ENCODE results near the gene ATP1A1. TPM values are rescaled to one million over a fixed set of nuclear protein-coding genes. Genes with fewer than 3 reads are reported as not detected.

The ATP1A1 gene
- total RNA-seq, 1 donor from 2014 or later, result 261 TPM

DNA sequence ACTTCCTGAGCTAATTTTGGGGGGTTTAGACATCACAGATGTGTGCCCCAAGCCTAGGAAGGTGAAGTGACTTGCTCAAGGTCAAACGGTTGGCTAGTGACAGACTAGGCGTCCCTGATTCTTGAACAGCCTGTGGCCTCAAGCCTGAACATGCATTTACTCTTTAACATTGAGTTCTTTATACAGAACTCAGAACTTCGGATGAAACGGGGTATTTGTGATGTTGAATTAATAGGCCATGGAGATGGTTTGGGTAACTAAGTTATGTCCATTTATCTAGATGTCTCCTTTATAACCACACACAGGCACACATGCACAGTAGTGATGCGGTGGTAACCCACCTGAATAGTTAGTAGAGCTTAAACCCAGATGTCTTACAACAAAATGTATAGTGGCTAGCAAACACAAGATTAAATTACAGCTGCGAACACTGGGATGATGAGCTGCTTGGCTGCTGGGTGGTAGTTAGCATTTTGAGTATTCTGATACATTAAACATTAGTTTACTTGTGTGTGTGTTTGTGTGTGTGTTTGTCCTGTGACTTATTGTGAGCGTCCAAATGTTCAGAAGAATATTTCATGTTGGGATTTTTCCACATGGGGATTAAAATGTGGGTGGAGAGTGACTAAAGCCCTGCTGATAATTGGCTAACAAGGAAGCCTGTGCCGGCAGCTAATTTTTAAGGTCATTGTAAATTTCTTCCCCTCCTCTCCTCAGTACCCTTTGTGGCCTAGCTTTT lies 2.3 kb downstream of the ATP1A1 start:
- peak overlapping the region; percentile 92 for H3K4me3 ChIP-seq (ENCODE audit: low read depth, low read length)
- no peak for DNase-seq (ENCODE audit: low read depth)
- no peak for TF ChIP-seq CTCF (conservative IDR thresholded peaks at IDR 0.05; ENCODE audit: low read depth, low read length)

DNA sequence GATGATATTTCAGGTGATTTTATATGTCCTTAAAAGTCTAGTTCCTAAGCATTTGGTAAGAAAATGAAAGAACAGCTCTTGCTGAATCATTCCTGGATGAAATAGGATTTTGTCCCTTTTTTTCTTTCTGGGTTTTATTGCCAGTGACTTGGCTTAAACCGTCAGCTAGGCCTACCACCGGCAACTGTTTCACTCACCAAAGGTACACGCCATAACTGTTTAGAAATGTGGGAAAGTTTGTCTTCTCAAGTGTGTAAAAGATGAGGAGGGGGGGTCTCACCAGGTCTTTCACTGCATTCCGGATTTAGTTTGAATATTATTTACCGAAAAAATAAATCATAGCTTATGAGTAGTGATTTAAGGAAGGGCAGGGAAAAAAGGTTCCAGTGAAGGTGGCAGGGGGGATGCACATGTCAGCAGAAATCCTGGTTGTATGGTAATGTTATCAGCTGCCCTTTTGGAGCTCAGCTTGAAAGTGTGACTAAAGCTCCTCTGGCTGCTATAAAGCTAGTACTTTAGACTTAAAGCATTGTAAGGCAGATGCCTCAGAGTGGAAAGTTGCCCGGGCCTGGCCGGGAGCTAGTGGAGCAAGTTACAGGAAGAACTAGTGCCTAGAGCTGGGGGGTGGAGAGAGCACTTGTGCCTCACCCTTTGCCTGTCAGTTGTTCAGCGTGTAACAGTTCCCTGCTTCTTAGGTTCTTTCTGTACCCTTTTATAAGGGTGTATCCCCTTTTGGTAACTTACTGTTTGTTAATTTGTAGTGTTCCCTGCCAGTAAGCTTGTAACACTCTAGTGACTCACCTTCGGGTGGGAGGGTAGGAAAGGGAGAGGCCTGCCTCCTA lies 3.1 kb downstream of the ATP1A1 start:
- H3K4me3 ChIP-seq (ENCODE audit: low read depth, low read length), result peak overlapping the region; percentile 92
- DNase-seq (ENCODE audit: low read depth), result peak; percentile 79
- TF ChIP-seq CTCF (conservative IDR thresholded peaks at IDR 0.05; ENCODE audit: low read depth, low read length), result no peak

DNA sequence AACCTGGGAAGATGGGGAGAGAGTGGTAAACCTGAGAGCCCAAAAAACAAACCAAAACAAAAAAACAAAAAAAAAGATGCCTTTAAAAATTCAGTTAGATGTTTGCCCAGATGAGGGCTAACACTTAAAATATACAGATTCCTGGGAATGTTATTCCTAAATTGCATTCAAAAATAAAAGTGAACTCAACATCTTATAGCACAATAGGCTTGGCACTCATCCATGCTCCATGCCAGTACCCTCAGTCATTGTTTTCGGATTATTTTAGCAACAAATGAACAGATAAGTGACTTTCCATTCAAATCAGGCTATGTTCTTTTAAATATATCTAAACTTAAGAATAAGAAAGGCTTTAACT lies 3.7 kb downstream of the ATP1A1 start:
- DNase-seq (ENCODE audit: low read depth), result no peak
- H3K4me3 ChIP-seq (ENCODE audit: low read depth, low read length), result peak overlapping the region; percentile 92
- no peak for TF ChIP-seq CTCF (conservative IDR thresholded peaks at IDR 0.05; ENCODE audit: low read depth, low read length)

GRCh38 chr1:116377541-116378529 lies 4.8 kb downstream of the ATP1A1 start:
- peak overlapping the region; percentile 92 for H3K4me3 ChIP-seq (ENCODE audit: low read depth, low read length)
- DNase-seq (ENCODE audit: low read depth), result peak; percentile 94
- no peak for TF ChIP-seq CTCF (conservative IDR thresholded peaks at IDR 0.05; ENCODE audit: low read depth, low read length)

DNA sequence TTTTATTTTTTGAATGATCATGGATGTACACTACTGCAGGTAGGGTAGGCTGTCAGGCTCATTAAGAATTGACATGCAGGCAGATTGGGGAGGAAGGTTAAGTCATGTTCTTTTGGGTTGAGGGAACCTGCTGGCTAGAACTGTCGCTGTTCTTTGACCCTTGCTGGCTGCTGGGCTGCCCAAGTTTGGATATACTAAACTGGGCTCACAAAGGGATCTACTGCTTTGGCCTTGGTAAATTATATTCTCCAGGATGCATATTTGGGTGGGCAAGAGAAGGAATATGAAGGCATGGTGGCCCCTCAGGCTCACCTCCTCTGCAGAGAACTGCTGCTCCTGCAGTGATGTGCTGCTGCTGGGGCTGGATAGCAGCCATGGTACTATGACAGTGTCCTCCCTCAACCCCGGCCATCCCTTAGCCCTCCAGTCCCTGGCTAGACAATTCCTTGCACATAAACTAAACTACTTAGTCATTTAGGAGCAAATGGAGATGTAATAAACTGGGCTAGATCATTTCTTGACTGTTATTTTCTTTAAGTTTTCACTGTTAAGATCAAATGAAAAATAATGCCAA lies 6.1 kb downstream of the ATP1A1 start:
- no peak for TF ChIP-seq CTCF (conservative IDR thresholded peaks at IDR 0.05; ENCODE audit: low read depth, low read length)
- H3K4me3 ChIP-seq (ENCODE audit: low read depth, low read length), result peak overlapping the region; percentile 2
- DNase-seq (ENCODE audit: low read depth), result no peak

Data from epithelial cell of proximal tubule (primary cell).